D721Med (cell line): Measurements from ENCODE around the gene NKX6-2.
"Not testable (repeated sequence)": the region's sequence is repeated elsewhere in the genome, so short reads cannot be mapped to it uniquely, and the experiment has no call there.

ENCODE experiments used
- DNase-seq: peaks from one replicate; pipeline ENCODE4 v3.0.0; 2011; ENCODE audit warnings: low spot score; ENCODE audit not compliant: insufficient read length
- FAIRE-seq: peaks from 2 replicates; lab custom pipeline; 2011; peaks lifted over from hg19 to GRCh38; lab: Jason Lieb, UNC
- TF ChIP-seq, protein P1 (sequence below): IDR thresholded peaks from 2 replicates; pipeline ENCODE4 v1.5.1; 2012; ENCODE audit warnings: mild to moderate bottlenecking, control low read depth; ENCODE audit not compliant: insufficient read depth; ENCODE audit errors: missing control alignments

NKX6-2 gene

DNA sequence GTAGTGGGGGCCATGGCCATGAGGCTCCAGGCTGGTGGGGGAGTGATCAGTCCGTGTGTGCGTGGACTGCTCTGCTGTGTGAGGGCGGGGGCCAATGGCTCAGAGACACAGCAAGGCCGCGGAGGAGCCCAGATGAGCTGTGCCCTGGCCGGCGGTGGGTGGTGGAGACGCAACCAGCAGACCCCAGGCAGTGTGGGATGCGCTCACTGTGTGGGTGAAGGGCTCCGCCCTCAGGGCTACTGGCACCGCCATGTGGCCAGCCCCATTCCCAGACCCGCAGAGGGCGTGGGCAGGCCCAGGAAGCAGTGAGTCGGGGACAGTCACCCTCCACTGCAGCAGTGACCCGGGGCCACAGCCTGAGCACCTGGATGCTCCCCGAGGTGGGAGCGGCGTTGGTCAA is 9.1 kb downstream of the NKX6-2 start:
- TF ChIP-seq, protein P1, sequence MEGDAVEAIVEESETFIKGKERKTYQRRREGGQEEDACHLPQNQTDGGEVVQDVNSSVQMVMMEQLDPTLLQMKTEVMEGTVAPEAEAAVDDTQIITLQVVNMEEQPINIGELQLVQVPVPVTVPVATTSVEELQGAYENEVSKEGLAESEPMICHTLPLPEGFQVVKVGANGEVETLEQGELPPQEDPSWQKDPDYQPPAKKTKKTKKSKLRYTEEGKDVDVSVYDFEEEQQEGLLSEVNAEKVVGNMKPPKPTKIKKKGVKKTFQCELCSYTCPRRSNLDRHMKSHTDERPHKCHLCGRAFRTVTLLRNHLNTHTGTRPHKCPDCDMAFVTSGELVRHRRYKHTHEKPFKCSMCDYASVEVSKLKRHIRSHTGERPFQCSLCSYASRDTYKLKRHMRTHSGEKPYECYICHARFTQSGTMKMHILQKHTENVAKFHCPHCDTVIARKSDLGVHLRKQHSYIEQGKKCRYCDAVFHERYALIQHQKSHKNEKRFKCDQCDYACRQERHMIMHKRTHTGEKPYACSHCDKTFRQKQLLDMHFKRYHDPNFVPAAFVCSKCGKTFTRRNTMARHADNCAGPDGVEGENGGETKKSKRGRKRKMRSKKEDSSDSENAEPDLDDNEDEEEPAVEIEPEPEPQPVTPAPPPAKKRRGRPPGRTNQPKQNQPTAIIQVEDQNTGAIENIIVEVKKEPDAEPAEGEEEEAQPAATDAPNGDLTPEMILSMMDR, result no peak

DNA sequence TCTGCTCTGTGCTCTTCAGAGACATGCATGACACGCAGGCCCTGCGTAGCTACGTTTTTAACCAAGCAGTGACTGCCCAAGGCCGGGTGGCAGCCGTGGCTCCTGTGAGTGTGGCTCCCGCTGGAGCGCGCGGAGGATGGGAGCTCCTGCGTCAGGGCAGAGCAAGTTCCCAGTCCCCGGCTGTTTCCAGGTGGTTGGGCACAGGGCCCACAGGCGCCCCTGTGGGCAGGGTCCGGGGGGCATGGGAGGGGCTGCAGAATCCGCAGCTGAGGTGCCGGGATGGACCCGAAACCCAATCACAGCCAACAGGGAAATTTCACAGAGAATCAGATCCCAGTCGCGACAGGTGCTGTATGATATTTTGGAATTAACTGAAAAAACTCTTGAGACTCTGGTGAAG is 9.8 kb downstream of the NKX6-2 start:
- DNase-seq (no peak), FAIRE-seq (no peak)
- TF ChIP-seq, protein P1, result no peak

More for the DNA sequence above, 9.1 kb downstream of the NKX6-2 start:
- DNase-seq (no peak), FAIRE-seq (no peak)

DNA sequence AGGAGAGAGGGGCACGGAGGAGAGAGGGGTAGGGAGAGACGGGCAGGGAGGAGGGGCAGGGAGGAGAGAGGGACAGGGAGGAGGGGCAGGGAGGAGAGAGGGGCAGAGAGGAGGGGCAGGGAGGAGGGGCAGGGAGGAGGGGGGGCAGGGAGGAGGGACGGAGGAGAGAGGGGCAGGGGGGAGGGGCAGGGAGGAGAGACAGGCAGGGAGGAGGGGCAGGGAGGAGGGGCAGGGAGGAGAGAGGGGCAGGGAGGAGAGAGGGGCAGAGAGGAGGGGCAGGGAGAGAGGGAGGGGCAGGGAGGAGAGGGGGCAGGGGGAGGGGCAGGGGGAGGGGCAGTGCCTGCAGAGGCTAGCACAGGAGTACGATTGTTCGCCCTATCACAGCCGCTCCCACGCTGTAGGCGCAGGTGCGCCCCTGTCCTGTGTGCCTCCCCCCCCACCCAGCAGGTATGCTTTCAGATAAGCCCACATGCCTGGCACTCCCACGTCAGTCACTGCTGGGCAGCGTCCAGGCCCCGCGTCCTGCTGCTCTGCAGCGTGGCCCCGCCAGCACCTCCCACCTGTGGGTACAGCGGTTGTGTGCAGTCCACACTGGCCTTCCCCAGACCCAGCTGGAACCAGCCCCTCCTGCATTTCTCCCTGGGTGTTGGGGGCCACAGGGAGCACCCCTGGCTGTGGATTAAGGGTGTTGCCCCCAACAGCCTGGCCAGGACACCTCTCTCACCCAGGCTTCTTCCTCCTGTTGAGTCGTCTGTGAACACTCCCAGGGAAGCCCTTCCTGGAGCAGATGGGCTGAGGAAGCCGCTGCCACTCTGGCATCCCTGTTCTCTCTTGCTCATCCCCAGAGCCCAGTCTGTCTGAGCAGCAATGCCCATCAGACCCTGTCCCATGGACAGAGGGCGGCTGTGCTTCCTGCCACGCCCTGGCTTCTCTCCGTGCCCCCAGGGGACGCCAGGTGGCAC is 10.8 kb downstream of the NKX6-2 start:
- TF ChIP-seq, protein P1, result no peak
- no peak for FAIRE-seq
- DNase-seq, result no peak

DNA sequence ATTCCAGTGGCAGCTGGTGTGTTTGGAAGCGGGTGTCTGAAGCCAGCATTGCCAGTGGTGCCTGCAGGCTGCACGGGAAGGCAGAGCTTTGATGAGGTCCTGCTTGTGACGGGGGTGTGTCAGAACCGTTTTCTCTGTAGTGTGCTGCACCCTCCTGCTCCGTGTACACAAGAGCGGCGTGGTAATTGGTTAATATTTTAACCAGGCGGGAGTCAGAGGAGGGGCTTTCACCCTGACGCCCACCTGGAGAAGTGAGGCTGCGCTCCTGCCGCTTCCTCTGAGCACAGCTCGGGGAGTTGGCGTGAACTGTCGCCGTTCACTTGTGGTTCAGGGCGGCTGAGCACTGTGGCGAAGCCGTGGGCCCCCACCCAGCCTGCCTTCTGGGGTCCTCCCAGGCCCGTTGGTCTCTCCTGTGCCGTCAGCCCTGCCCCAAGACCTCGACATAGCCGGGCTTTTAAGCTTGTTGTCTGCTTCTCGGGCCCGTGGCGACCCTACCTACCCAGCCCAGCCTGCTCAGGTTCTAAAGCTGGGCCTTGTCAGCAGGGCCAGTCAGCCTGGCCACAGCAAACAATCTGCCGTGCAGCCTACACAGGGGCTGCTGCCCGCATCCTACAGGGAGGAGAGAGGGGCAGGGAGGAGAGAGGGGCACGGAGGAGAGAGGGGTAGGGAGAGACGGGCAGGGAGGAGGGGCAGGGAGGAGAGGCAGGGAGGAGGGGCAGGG is 11.6 kb downstream of the NKX6-2 start:
- DNase-seq, result no peak
- no peak for FAIRE-seq
- TF ChIP-seq, protein P1, result no peak

DNA sequence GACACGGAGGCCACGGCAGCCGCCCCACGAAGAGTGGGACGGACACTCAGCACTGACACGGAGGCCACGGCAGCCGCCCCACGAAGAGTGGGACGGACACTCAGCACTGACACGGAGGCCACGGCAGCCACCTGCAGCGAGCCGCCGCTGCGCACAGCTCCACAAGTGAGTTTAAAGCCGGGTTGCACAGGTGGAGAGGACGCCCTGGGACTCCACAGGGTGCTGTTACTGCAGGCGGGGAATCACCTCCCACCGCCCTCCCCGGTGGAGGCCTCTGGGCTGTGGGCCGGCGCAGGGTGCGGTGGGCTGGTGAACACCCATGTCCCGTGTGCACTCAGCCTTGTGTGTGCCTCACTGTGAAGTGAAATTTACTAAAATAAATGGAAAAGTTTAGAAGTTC is 13.1 kb downstream of the NKX6-2 start:
- not testable (repeated sequence) for DNase-seq, FAIRE-seq

DNA sequence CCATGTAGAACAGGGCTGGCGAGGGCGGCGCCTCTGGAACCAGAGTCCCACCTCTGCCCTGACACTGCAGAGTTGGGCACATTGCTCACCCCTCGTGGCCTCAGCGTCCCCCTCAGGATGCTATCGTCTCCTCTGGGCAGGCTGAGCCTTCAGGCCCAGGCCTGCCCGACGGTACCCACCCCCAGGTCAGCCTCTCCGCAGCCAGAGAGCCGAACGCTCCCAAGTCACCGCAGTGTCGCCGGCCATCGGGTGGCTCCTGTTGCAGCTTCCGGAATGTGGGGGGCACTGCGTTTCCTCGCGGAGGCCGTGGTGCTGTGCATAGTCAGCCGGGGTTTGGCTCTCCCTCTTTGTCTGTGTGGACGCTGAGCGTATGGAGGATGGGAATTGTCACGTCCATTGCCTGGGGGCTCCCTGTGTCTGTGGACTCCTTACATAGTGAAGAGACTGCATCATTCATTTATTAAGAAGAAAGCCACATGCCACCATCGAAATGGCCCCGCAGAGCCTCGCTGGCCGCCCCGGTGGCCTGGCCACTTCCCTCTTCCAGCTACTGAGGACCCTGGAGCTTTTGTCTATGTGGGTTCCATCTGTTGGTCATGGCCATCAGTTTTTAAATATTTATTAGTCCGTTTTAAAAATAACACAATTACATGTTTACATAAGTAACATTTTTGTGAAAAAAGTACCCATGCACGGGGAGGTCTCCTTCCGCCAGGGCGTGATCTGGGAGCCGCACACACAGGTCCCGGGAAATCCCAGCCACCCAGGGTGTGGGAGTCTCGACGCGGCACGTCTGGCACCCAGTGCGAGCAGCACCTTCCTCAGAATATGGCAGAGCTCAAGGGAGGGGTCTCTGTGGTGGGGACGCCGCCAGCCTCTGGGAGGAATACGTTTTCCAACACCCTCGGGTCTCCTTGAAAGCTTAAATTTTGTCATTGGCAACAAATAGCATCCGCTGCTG is 15.6 kb downstream of the NKX6-2 start:
- FAIRE-seq (no peak), DNase-seq (no peak)
- TF ChIP-seq, protein P1, result no peak
